OCI-LY7 (cell line): ENCODE measurements around the gene CLMN. TPM values are rescaled to one million over a fixed set of nuclear protein-coding genes. Genes with fewer than 3 reads are reported as not detected.

Source experiments
- BruUV-seq: library from RNA; stranded (reverse); fragments of 400-500 nt; replicated peaks from 2 replicates; lab custom pipeline; 2021; lab: Mats Ljungman, UMichigan
- CTCF ChIA-PET: fragments of 300-600 bp; sonication (Branson Sonifier 250); formaldehyde crosslinking; loops from one replicate; lab custom pipeline; 2022; ENCODE audit warnings: antibody characterized with exemption; ENCODE audit not compliant: unreplicated experiment; lab: Charles Lee
- POLR2A ChIA-PET: fragments of 300-600 bp; sonication (Branson Sonifier 250); formaldehyde crosslinking; loops from one replicate; lab custom pipeline; 2022; ENCODE audit warnings: antibody characterized with exemption; lab: Charles Lee
- DNase-seq: peaks from one replicate; pipeline ENCODE4 v3.0.0-alpha.2; 2015; ENCODE audit warnings: low spot score
- H2AFZ ChIP-seq: fragments of 200-600 bp; sonication (generic), shearing (Covaris generic); 2 replicates; pipeline ENCODE4 v1.6.1; 2014; ENCODE audit warnings: mild to moderate bottlenecking, antibody characterized with exemption, low read length, moderate library complexity
- H3K27ac ChIP-seq: fragments of 200-600 bp; sonication (generic); 2 replicates; pipeline ENCODE4 v1.5.1; 2014; ENCODE audit warnings: mixed run types, low read depth, mild to moderate bottlenecking, moderate library complexity, low read length, inconsistent platforms; ENCODE audit not compliant: poor library complexity, severe bottlenecking
- H3K36me3 ChIP-seq: fragments of 200-600 bp; sonication (generic); 2 replicates; pipeline ENCODE4 v1.6.1; 2014; ENCODE audit warnings: mild to moderate bottlenecking, antibody characterized with exemption, low read length, moderate library complexity, mixed read lengths; ENCODE audit not compliant: insufficient read depth
- H3K4me1 ChIP-seq: fragments of 200-600 bp; sonication (generic); 2 replicates; pipeline ENCODE4 v1.5.1; 2014; ENCODE audit warnings: mild to moderate bottlenecking, low read length; ENCODE audit not compliant: insufficient read depth, poor library complexity, severe bottlenecking
- H3K4me2 ChIP-seq: fragments of 200-600 bp; sonication (generic); 2 replicates; pipeline ENCODE4 v1.6.1; 2014; ENCODE audit warnings: mild to moderate bottlenecking, low read length
- H3K4me3 ChIP-seq: fragments of 200-600 bp; sonication (generic); 2 replicates; pipeline ENCODE4 v1.5.1; 2014; ENCODE audit warnings: mild to moderate bottlenecking, low read depth, low read length; ENCODE audit not compliant: poor library complexity, severe bottlenecking
- H3K79me2 ChIP-seq: fragments of 200-600 bp; sonication (generic); 2 replicates; pipeline ENCODE4 v1.6.1; 2016; ENCODE audit warnings: low read depth, mild to moderate bottlenecking, low read length, moderate library complexity, mixed read lengths; ENCODE audit not compliant: insufficient read depth
- H3K9me2 ChIP-seq: fragments of 200-600 bp; sonication (generic); 2 replicates; pipeline ENCODE4 v1.6.1; 2016; ENCODE audit warnings: mild to moderate bottlenecking, low read length, mixed read lengths; ENCODE audit not compliant: insufficient read depth
- H3K9me3 ChIP-seq: fragments of 200-600 bp; sonication (generic); 2 replicates; pipeline ENCODE4 v1.6.1; 2014; ENCODE audit warnings: mild to moderate bottlenecking, mixed run types, low read length, mixed read lengths
- H4K20me1 ChIP-seq: fragments of 200-600 bp; sonication (generic); 2 replicates; pipeline ENCODE4 v1.6.1; 2014; ENCODE audit warnings: mild to moderate bottlenecking, antibody characterized with exemption, low read length, moderate library complexity, mixed read lengths; ENCODE audit not compliant: insufficient read depth
- EZH2phosphoT487 ChIP-seq: fragments of 200-600 bp; sonication (generic); IDR thresholded peaks from 2 replicates; pipeline ENCODE4 v1.6.1; 2018; ENCODE audit warnings: low read depth, borderline replicate concordance, mild to moderate bottlenecking, mixed run types, antibody characterized with exemption, low read length, moderate library complexity, mixed read lengths
- intact Hi-C: fragments of 100-400 bp; cut with micrococcal nuclease; formaldehyde crosslinking; loops from one replicate; pipeline ENCODE4 v1.10.0; 2022; ENCODE audit not compliant: unreplicated experiment
- total RNA-seq, 2 experiments: library from RNA; depleted of rRNA in 1 of 2; stranded (reverse); fragments of >200 nt in 1 of 2; shearing (Covaris generic) in 1 of 2; gene quantifications; 2 replicates each; pipeline ENCODE4 v1.2.3, GENCODE V29; 2014 to 2022
- TF ChIP-seq, protein P1 (sequence below): fragments of 200-600 bp; sonication (generic); conservative IDR thresholded peaks from 2 replicates; pipeline ENCODE4 v1.5.1; 2014; ENCODE audit warnings: mild to moderate bottlenecking, antibody characterized with exemption, low read length, moderate library complexity, mixed read lengths

The CLMN gene
- total RNA-seq, 2 experiments from 2014 or later = 6.8 to 12.0 TPM

GRCh38 chr14:95335071-95335470 is 15.4 kb upstream of the CLMN start:
- H4K20me1 ChIP-seq = no peaks in the 10 kb centered on the region
- peaks cover 6% of the 10 kb centered on the region for H3K4me1 ChIP-seq
- no peak overlapping the region for H2AFZ ChIP-seq
- H3K9me2 ChIP-seq = no peaks in the 10 kb centered on the region
- no TSS peak for BruUV-seq
- intact Hi-C loops = no loop called here
- H3K4me3 ChIP-seq = no peak overlapping the region
- no peak overlapping the region for H3K4me2 ChIP-seq
- DNase-seq = no peak
- CTCF ChIA-PET = no interaction called here
- no peaks in the 10 kb centered on the region for H3K79me2 ChIP-seq
- POLR2A ChIA-PET = interaction anchor here (0.5 to 0.7 kb wide), 2 partner anchors 16 to 404 kb away, joined by 3 read pairs; no protein-coding TSS in a partner anchor
- TF ChIP-seq, protein P1, sequence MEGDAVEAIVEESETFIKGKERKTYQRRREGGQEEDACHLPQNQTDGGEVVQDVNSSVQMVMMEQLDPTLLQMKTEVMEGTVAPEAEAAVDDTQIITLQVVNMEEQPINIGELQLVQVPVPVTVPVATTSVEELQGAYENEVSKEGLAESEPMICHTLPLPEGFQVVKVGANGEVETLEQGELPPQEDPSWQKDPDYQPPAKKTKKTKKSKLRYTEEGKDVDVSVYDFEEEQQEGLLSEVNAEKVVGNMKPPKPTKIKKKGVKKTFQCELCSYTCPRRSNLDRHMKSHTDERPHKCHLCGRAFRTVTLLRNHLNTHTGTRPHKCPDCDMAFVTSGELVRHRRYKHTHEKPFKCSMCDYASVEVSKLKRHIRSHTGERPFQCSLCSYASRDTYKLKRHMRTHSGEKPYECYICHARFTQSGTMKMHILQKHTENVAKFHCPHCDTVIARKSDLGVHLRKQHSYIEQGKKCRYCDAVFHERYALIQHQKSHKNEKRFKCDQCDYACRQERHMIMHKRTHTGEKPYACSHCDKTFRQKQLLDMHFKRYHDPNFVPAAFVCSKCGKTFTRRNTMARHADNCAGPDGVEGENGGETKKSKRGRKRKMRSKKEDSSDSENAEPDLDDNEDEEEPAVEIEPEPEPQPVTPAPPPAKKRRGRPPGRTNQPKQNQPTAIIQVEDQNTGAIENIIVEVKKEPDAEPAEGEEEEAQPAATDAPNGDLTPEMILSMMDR = no peak
- TF ChIP-seq EZH2phosphoT487 = no peak
- no peaks in the 10 kb centered on the region for H3K36me3 ChIP-seq
- no peaks in the 10 kb centered on the region for H3K9me3 ChIP-seq
- H3K27ac ChIP-seq = no peak overlapping the region

GRCh38 chr14:95334044-95334443 is 14.3 kb upstream of the CLMN start:
- ChIA-PET CTCF (no interaction called here), POLR2A (no interaction called here)
- Histone ChIP-seq H3K9me2 (no peaks in the 10 kb centered on the region), H3K4me3 (no peak overlapping the region), H3K27ac (no peak overlapping the region), H2AFZ (no peak overlapping the region), H3K9me3 (no peaks in the 10 kb centered on the region), H3K79me2 (no peaks in the 10 kb centered on the region), H4K20me1 (no peaks in the 10 kb centered on the region), H3K4me2 (no peak overlapping the region), H3K36me3 (no peaks in the 10 kb centered on the region), H3K4me1 (peaks cover 16% of the 10 kb centered on the region)
- TF ChIP-seq, protein P1 = peak; percentile 41; the same call in 1 of the 2 replicates
- TF ChIP-seq EZH2phosphoT487 = no peak
- no TSS peak for BruUV-seq
- intact Hi-C loops = no loop called here
- DNase-seq = no peak

GRCh38 chr14:95332641-95333040 is 12.9 kb upstream of the CLMN start:
- Histone ChIP-seq H3K4me1 (peaks cover 29% of the 10 kb centered on the region), H3K36me3 (no peaks in the 10 kb centered on the region), H3K79me2 (no peaks in the 10 kb centered on the region), H3K9me3 (no peaks in the 10 kb centered on the region), H4K20me1 (no peaks in the 10 kb centered on the region), H3K9me2 (no peaks in the 10 kb centered on the region), H3K4me3 (no peak overlapping the region), H3K4me2 (no peak overlapping the region), H2AFZ (no peak overlapping the region), H3K27ac (no peak overlapping the region)
- DNase-seq = no peak
- CTCF ChIA-PET = interaction anchor here (0.6 kb wide), 1 partner anchor 68 kb away, joined by 3 read pairs; no protein-coding TSS in a partner anchor
- TF ChIP-seq EZH2phosphoT487 = no peak
- TF ChIP-seq, protein P1 = no peak
- no TSS peak for BruUV-seq
- POLR2A ChIA-PET = no interaction called here
- intact Hi-C loops = no loop called here
